Measurements from ENCODE around the gene DCP1B. TPM values are rescaled to one million over a fixed set of nuclear protein-coding genes. Genes with fewer than 3 reads are reported as not detected.

The DCP1B gene
- total and polyA plus RNA-seq, 2 of the 4 experiments (the other 2 are of a cell fraction) = 13.3 to 19.7 TPM

DNA sequence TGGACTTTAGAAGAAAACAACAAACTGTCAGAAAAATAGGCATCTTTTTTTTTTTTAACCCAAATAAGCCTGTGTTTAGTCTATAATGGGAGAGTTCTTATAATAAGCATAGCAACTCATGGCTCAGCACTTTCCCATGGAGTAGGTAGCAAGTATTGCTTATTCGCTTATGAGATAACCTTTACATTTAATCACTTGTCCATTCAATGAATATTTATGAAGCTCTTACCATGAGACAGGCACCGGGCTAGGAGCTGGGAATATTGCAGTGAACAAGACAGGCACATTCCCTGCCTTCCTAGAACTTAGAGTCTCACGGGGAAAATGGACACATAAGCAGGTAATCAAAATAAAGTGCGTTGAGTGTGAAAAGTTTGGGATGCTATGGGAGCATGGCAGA lies 10.0 kb upstream of the DCP1B start:
- TF ChIP-seq, protein P1, sequence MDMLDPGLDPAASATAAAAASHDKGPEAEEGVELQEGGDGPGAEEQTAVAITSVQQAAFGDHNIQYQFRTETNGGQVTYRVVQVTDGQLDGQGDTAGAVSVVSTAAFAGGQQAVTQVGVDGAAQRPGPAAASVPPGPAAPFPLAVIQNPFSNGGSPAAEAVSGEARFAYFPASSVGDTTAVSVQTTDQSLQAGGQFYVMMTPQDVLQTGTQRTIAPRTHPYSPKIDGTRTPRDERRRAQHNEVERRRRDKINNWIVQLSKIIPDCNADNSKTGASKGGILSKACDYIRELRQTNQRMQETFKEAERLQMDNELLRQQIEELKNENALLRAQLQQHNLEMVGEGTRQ (IDR thresholded peaks at IDR 0.05; ENCODE audit: low read depth, low read length) = no peak
- TF ChIP-seq MAFK (IDR thresholded peaks at IDR 0.05; ENCODE audit: low read depth, low read length) (no peak), FOS (IDR thresholded peaks at IDR 0.05; ENCODE audit: low read depth, low read length) (no peak), RFX5 (IDR thresholded peaks at IDR 0.05; ENCODE audit: low read depth, low read length) (no peak)
- Histone ChIP-seq H2BK20ac (ENCODE audit: low read depth, low read length) (0 out of 2 replicates have a peak overlapping the region, but pooled peaks have one; percentile 21), H3K27me3 (ENCODE audit: control insufficient read depth, insufficient read depth, low read length) (no peaks in the 10 kb centered on the region), H3K4me1 (ENCODE audit: control insufficient read depth, insufficient read depth, low read length) (peaks cover 12% of the 10 kb centered on the region), H3K18ac (ENCODE audit: low read depth, low read length) (peak overlapping the region; percentile 67; the same call in 1 of the 2 replicates), H3K56ac (ENCODE audit: extremely low read depth, insufficient read depth, low read length) (no peak overlapping the region), H3K9me1 (ENCODE audit: insufficient read depth, low read length) (peaks cover 9% of the 10 kb centered on the region), H2BK15ac (ENCODE audit: low read depth, low read length) (0 out of 3 replicates have a peak overlapping the region, but pooled peaks have one; percentile 7), H3K4me2 (ENCODE audit: low read depth, low read length) (no peak overlapping the region; the same call in 1 of the 2 replicates), H3K4ac (ENCODE audit: low read depth, low read length) (peak overlapping the region; percentile 25; the same call in 1 of the 2 replicates), H3K4me3 (ENCODE audit: insufficient read depth, low read depth, low read length) (no peak overlapping the region), H2AK5ac (ENCODE audit: low read depth, low read length) (no peak overlapping the region), H2AK9ac (replicated peaks; ENCODE audit: low read depth, low read length, poor library complexity) (no peak overlapping the region), H3K36me3 (ENCODE audit: control insufficient read depth, insufficient read depth, low read length) (no peaks in the 10 kb centered on the region), H4K91ac (ENCODE audit: insufficient read depth, low read depth, low read length) (no peak overlapping the region), H4K5ac (ENCODE audit: low read depth, low read length) (peak overlapping the region; percentile 18; the same call in 1 of the 2 replicates), H3K14ac (replicated peaks; ENCODE audit: low read depth, low read length) (peak overlapping the region; percentile 12), H2BK5ac (ENCODE audit: low read depth, low read length, poor library complexity, severe bottlenecking) (no peak overlapping the region), H2BK120ac (ENCODE audit: low read depth, low read length) (no peak overlapping the region; the same call in 1 of the 2 replicates), H4K20me1 (ENCODE audit: insufficient read depth, low read length) (no peaks in the 10 kb centered on the region), H3K23ac (ENCODE audit: low read depth, low read length) (no peak overlapping the region), H3K27ac (ENCODE audit: insufficient read depth, low read length) (peak overlapping the region; percentile 34; the same call in 1 of the 2 replicates), H4K8ac (ENCODE audit: low read depth in 2 of 2, low read length in 2 of 2) (no peak overlapping the region), H2AFZ (replicated peaks; ENCODE audit: low read length, poor library complexity) (no peak overlapping the region), H3K9ac (ENCODE audit: low read depth, low read length) (no peak overlapping the region), H3K79me1 (ENCODE audit: low read depth in 1 of 2, low read length in 2 of 2) (no peaks in the 10 kb centered on the region), H3K9me3 (ENCODE audit: control insufficient read depth, insufficient read depth, low read length) (no peaks in the 10 kb centered on the region)
- 72% methylated on average over 3 of the region's 4 CpGs; no CpG with 5 or more reads in 1 of the 2 experiments for WGBS, 2 experiments (ENCODE audit: extremely low coverage in 2 of 2, insufficient read length in 1 of 2)
- intact Hi-C loops (cut with micrococcal nuclease) = no loop called here
- dilution Hi-C loops (cut with HindIII; ENCODE audit: low sequenced_read_pairs, unreplicated experiment) = no loop called here
- ATAC-seq (ENCODE audit: low read depth) (peak; percentile 18; the same call in 1 of the 2 replicates), DNase-seq (no peak)
- POLR2A ChIA-PET (ENCODE audit: unreplicated experiment) = no interaction called here
- no TSS peak for BruUV-seq (replicated peaks)
- CTCF ChIA-PET = interaction anchor here (2.0 kb wide), 1 partner anchor 9 kb away, joined by 6 read pairs; no protein-coding TSS in a partner anchor
- in situ Hi-C loops (cut with MboI; ENCODE audit: low sequenced_read_pairs) = no loop called here
